CD4-positive, alpha-beta memory T cell (primary cell): Measurements from ENCODE around the gene ACTA2. TPM values are rescaled to one million over a fixed set of nuclear protein-coding genes. Genes with fewer than 3 reads are reported as not detected.

Experiments
- CTCF ChIA-PET: fragments of 350-600 bp; sonication (Branson Sonifier 250); formaldehyde crosslinking; loops from one replicate; lab custom pipeline; 2021; ENCODE audit warnings: inconsistent platforms; ENCODE audit not compliant: partially characterized antibody; lab: Charles Lee
- POLR2A ChIA-PET: fragments of 350-600 bp; sonication (Branson Sonifier 250); formaldehyde crosslinking; loops from one replicate; lab custom pipeline; 2021; ENCODE audit not compliant: partially characterized antibody; lab: Charles Lee
- DNase-seq, 5 donors: peaks; one replicate each; pipeline versions ENCODE4 v3.0.0 to v3.0.0-alpha.2; 2020 to 2022; ENCODE audit warnings: mixed read lengths in 1 of 5
- H3K27ac ChIP-seq: one replicate; pipeline ENCODE4 v1.7.0; 2013; ENCODE audit warnings: low read depth, low read length
- H3K27me3 ChIP-seq: 2 replicates; pipeline ENCODE4 v1.7.0; 2013; ENCODE audit warnings: mild to moderate bottlenecking, low read length, moderate library complexity; ENCODE audit not compliant: insufficient read depth
- H3K36me3 ChIP-seq: 2 replicates; pipeline ENCODE4 v1.7.0; 2013; ENCODE audit warnings: mild to moderate bottlenecking, low read length, moderate library complexity; ENCODE audit not compliant: insufficient read depth
- H3K4me1 ChIP-seq: 2 replicates; pipeline ENCODE4 v1.7.0; 2013; ENCODE audit warnings: mild to moderate bottlenecking, low read length, moderate library complexity; ENCODE audit not compliant: insufficient read depth
- H3K4me3 ChIP-seq, 2 donors: one replicate each; pipeline ENCODE4 v1.7.0; 2013; ENCODE audit warnings: low read length in 2 of 2, mild to moderate bottlenecking in 1 of 2
- H3K9me3 ChIP-seq, 2 donors: one replicate each; pipeline ENCODE4 v1.7.0; 2013; ENCODE audit warnings: low read length in 2 of 2, control low read depth in 1 of 2; ENCODE audit not compliant: control insufficient read depth in 1 of 2
- H3K27ac Mint-ChIP-seq, 7 donors: one replicate each; pipeline ENCODE4 v1.8.0; 2020 to 2021; ENCODE audit warnings: mixed read lengths in 7 of 7, mild to moderate bottlenecking in 6 of 7, inconsistent platforms in 3 of 7, moderate library complexity in 3 of 7
- H3K27me3 Mint-ChIP-seq, 2 donors: one replicate each; pipeline ENCODE4 v1.8.0; 2020 to 2021; ENCODE audit warnings: mixed read lengths in 2 of 2
- H3K36me3 Mint-ChIP-seq, 2 donors: one replicate each; pipeline ENCODE4 v1.8.0; 2020 to 2021; ENCODE audit warnings: mixed read lengths in 2 of 2, inconsistent platforms in 1 of 2, mild to moderate bottlenecking in 1 of 2
- H3K4me1 Mint-ChIP-seq, 4 donors: one replicate each; pipeline ENCODE4 v1.8.0; 2020 to 2021; ENCODE audit warnings: mixed read lengths in 4 of 4, mild to moderate bottlenecking in 1 of 4
- H3K4me3 Mint-ChIP-seq, 8 donors: one replicate each; pipeline ENCODE4 v1.8.0; 2020 to 2021; ENCODE audit warnings: mixed read lengths in 8 of 8, mild to moderate bottlenecking in 7 of 8, moderate library complexity in 6 of 8, inconsistent platforms in 3 of 8
- H3K9me3 Mint-ChIP-seq, 8 donors: one replicate each; pipeline ENCODE4 v1.8.0; 2020 to 2021; ENCODE audit warnings: mixed read lengths in 8 of 8, mild to moderate bottlenecking in 5 of 8, inconsistent platforms in 3 of 8, moderate library complexity in 1 of 8
- intact Hi-C: fragments of 100-400 bp; cut with micrococcal nuclease; formaldehyde crosslinking; loops from one replicate; pipeline ENCODE4 v1.15.1; 2023
- polyA plus RNA-seq, 2 donors: library from polyadenylated mRNA; unstranded; fragments of 300-500 nt; fragmentation: Illumina TruSeq; gene quantifications; one replicate each; pipeline ENCODE4 v1.2.3, GENCODE V29; 2021
- total RNA-seq, 2 experiments: library from RNA; stranded (reverse); gene quantifications; one replicate each; pipeline ENCODE4 v1.2.3, GENCODE V29; 2021

Gene ACTA2
- total and polyA plus RNA-seq, 4 experiments from 2014 or later = 9.1 to 13.2 (median 11.5) TPM

GRCh38 chr10:88896372-88896993, 56.1 kb downstream of the ACTA2 start:
- Mint-ChIP-seq H3K36me3 (peaks cover 4 to 10% of the 10 kb centered on the region in 2 donors), H3K4me1 (peaks cover 41 to 63% (median 54%) of the 10 kb centered on the region in 4 donors), H3K4me3 (peak overlapping the region in 3 of 8 donors; percentile 33 to 74 (median 58)), H3K9me3 (peaks cover 0 to 1% (median 0%) of the 10 kb centered on the region in 8 donors), H3K27me3 (no peaks in the 10 kb centered on the region), H3K27ac (peak overlapping the region in 5 of 7 donors; percentile 2 to 75 (median 48))
- H3K27ac ChIP-seq = no peak overlapping the region
- H3K9me3 ChIP-seq = no peaks in the 10 kb centered on the region
- H3K4me3 ChIP-seq = no peak overlapping the region
- peaks cover 69% of the 10 kb centered on the region for H3K4me1 ChIP-seq
- ChIA-PET POLR2A (interaction anchor here (1.0 to 1.1 kb wide), 2 partner anchors 16 to 17 kb away, joined by 3 to 6 read pairs; partner anchors contain the start of gene STAMBPL1), CTCF (interaction anchor here (0.6 to 1.3 kb wide), 4 partner anchors 11 to 91 kb away, joined by 3 to 5 read pairs (median 4); no protein-coding TSS in a partner anchor)
- H3K27me3 ChIP-seq = no peaks in the 10 kb centered on the region
- no peaks in the 10 kb centered on the region for H3K36me3 ChIP-seq
- DNase-seq = no peak
- intact Hi-C loops = loop anchor here (2.0 kb wide), 1 partner anchor 16 kb away; the partner anchor contains the start of gene STAMBPL1

GRCh38 chr10:88895250-88895649, 57.3 kb downstream of the ACTA2 start:
- no peak overlapping the region for H3K27ac ChIP-seq

DNA sequence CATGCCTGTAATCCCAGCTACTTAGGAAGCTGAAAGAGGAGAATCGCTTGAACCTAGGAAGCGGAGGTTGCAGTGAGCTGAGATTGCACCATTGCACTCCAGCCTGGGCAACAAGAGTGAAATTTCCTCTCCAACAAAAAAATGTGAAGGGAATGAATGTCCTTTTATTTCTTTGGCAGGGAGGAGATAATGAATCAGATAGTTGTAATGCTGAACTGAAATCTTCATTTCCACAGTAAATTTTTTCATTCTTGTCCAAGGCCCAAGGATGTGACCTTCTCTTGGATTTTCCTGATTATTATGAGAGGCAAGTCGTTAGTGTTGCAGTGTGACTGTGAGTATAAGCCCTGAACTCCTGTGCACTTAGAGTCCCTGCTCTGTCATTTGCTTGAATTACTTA, 59.0 kb downstream of the ACTA2 start:
- no peaks in the 10 kb centered on the region for H3K9me3 ChIP-seq
- H3K27ac ChIP-seq = no peak overlapping the region
- no peak overlapping the region for H3K4me3 ChIP-seq
- H3K27me3 ChIP-seq = no peaks in the 10 kb centered on the region
- intact Hi-C loops = no loop called here
- Mint-ChIP-seq H3K27me3 (no peaks in the 10 kb centered on the region), H3K9me3 (peaks cover 0 to 1% (median 0%) of the 10 kb centered on the region in 8 donors), H3K4me3 (no peak overlapping the region), H3K36me3 (peaks cover 0 to 3% of the 10 kb centered on the region in 2 donors), H3K27ac (peak overlapping the region in 2 of 7 donors; percentile 18 to 69), H3K4me1 (peaks cover 42 to 61% (median 51%) of the 10 kb centered on the region in 4 donors)
- H3K36me3 ChIP-seq = no peaks in the 10 kb centered on the region
- POLR2A ChIA-PET = no interaction called here
- peaks cover 59% of the 10 kb centered on the region for H3K4me1 ChIP-seq
- DNase-seq = no peak
- CTCF ChIA-PET = interaction anchor here (0.9 to 2.0 kb wide), 2 partner anchors 7 to 41 kb away, joined by 3 to 6 read pairs; no protein-coding TSS in a partner anchor

More at GRCh38 chr10:88895250-88895649, 57.3 kb downstream of the ACTA2 start:
- intact Hi-C loops = no loop called here
- Histone ChIP-seq H3K4me3 (no peak overlapping the region), H3K36me3 (no peaks in the 10 kb centered on the region), H3K27me3 (no peaks in the 10 kb centered on the region), H3K4me1 (peaks cover 57% of the 10 kb centered on the region), H3K9me3 (no peaks in the 10 kb centered on the region)
- H3K27ac Mint-ChIP-seq = peak overlapping the region in 1 of 7 donors; percentile 20
- peaks cover 42 to 58% (median 49%) of the 10 kb centered on the region in 4 donors for H3K4me1 Mint-ChIP-seq
- DNase-seq = no peak
- CTCF ChIA-PET = interaction anchor here (1.4 to 1.5 kb wide), 2 partner anchors 14 to 38 kb away, joined by 4 to 5 read pairs; no protein-coding TSS in a partner anchor
- peaks cover 0 to 1% (median 0%) of the 10 kb centered on the region in 8 donors for H3K9me3 Mint-ChIP-seq
- H3K27me3 Mint-ChIP-seq = no peaks in the 10 kb centered on the region
- H3K36me3 Mint-ChIP-seq = peaks cover 3 to 4% of the 10 kb centered on the region in 2 donors
- POLR2A ChIA-PET = interaction anchor here (0.7 to 1.0 kb wide), 2 partner anchors 14 to 15 kb away, joined by 3 read pairs; partner anchors contain the start of gene STAMBPL1
- no peak overlapping the region for H3K4me3 Mint-ChIP-seq

DNA sequence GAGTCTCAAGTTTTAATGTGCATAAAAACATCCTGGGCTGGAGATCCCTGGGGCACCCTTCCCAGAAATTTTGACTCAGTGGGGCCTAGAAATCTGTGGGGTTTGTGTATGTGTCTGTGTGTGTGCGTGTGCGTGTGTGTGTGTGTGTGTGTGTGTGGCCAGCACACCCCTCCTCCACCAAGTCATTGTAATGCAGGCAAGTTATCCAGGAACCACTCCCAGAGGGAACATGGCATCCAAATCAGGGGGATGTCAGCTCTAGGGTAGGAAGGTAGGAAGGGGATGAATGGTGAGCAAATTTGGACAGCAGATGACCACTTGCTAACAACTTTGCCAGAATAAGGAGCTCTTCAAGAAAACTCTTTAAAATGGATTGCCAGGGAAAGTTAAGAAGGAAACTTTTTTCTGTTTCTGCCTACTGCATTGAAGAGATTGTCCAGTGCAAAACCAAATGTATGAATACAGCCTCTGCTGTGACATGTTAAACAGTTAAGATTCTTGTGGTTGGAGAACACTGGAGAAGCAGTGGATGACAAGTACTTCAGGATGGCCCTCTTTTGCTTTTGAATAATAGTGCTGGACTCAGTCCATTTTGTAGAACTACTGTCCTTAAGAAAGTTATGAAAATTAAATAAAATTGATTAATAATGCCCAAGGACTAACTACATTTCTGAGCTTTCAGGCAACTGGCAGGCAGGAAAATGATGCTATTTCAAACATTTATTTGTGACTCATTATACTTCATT, 60.2 kb downstream of the ACTA2 start:
- Mint-ChIP-seq H3K27me3 (no peaks in the 10 kb centered on the region), H3K4me1 (peaks cover 45 to 58% (median 52%) of the 10 kb centered on the region in 4 donors), H3K4me3 (no peak overlapping the region), H3K27ac (peak overlapping the region in 1 of 7 donors; percentile 82), H3K9me3 (no peaks in the 10 kb centered on the region), H3K36me3 (peaks cover 0 to 3% of the 10 kb centered on the region in 2 donors)
- intact Hi-C loops = no loop called here
- ChIA-PET POLR2A (interaction anchor here (1.0 to 1.3 kb wide), 2 partner anchors 13 kb away, joined by 3 to 4 read pairs; partner anchors contain the start of gene STAMBPL1), CTCF (interaction anchor here (0.7 to 2.0 kb wide), 8 partner anchors 8 to 325 kb away, joined by 3 to 6 read pairs (median 4); partner anchors contain the start of gene STAMBPL1)
- DNase-seq = no peak
- no peaks in the 10 kb centered on the region for H3K36me3 ChIP-seq
- H3K27me3 ChIP-seq = no peaks in the 10 kb centered on the region
- H3K4me3 ChIP-seq = no peak overlapping the region
- H3K9me3 ChIP-seq = no peaks in the 10 kb centered on the region
- no peak overlapping the region for H3K27ac ChIP-seq
- peaks cover 61% of the 10 kb centered on the region for H3K4me1 ChIP-seq

DNA sequence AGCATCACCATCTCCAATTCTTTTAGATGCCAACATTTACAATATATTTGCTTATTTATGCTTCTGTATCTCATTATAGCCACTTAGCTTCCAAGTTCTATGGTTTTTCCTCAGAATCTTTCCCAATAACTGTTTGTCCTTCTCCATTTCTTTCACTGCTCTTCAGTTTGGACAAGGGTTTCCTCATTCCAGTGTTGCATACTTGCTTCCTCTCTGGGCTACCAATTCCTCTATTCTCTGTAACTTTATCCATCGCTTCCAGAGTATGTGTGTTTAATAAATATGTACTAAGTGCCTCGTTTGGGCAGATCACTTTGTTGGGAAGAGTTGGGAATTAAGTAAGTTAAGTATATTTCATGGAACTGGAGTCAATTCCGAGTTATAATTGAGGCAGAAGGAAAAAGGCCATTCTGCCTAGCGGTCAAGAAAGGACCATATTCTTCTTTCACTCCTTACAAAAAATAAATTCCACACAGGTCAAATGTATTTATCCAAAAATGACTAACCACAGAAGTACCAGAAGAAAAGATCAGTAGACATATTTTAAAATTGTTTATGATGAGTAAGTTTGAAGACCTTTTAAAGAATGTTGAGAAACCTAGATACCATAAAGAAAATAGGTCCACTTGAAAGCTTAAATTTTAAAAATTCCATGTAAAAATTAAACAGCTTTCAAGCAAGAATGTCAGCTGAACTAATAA, 61.7 kb downstream of the ACTA2 start:
- H3K27me3 Mint-ChIP-seq = no peaks in the 10 kb centered on the region
- Histone ChIP-seq H3K4me3 (no peak overlapping the region), H3K9me3 (no peaks in the 10 kb centered on the region), H3K27me3 (no peaks in the 10 kb centered on the region), H3K4me1 (peaks cover 62% of the 10 kb centered on the region), H3K27ac (no peak overlapping the region), H3K36me3 (no peaks in the 10 kb centered on the region)
- H3K27ac Mint-ChIP-seq = no peak overlapping the region
- H3K36me3 Mint-ChIP-seq = peaks cover 0 to 3% of the 10 kb centered on the region in 2 donors
- peaks cover 40 to 55% (median 47%) of the 10 kb centered on the region in 4 donors for H3K4me1 Mint-ChIP-seq
- CTCF ChIA-PET = interaction anchor here (1.2 to 2.3 kb wide), 3 partner anchors 10 to 55 kb away, joined by 3 to 8 read pairs (median 3); no protein-coding TSS in a partner anchor
- H3K4me3 Mint-ChIP-seq = no peak overlapping the region
- intact Hi-C loops = no loop called here
- no peak for DNase-seq
- POLR2A ChIA-PET = interaction anchor here (1.0 kb wide), 1 partner anchor 11 kb away, joined by 3 read pairs; the partner anchor contains the start of gene STAMBPL1
- no peaks in the 10 kb centered on the region for H3K9me3 Mint-ChIP-seq

GRCh38 chr10:88889559-88890337, 62.8 kb downstream of the ACTA2 start:
- DNase-seq = no peak
- peak overlapping the region in 1 of 8 donors; percentile 41 for H3K4me3 Mint-ChIP-seq
- peak overlapping the region in 1 of 7 donors; percentile 5 for H3K27ac Mint-ChIP-seq
- H3K9me3 ChIP-seq = no peaks in the 10 kb centered on the region
- H3K9me3 Mint-ChIP-seq = no peaks in the 10 kb centered on the region
- peaks cover 73% of the 10 kb centered on the region for H3K4me1 ChIP-seq
- peaks cover 0 to 2% of the 10 kb centered on the region in 2 donors for H3K36me3 Mint-ChIP-seq
- ChIA-PET CTCF (interaction anchor here (1.3 to 2.3 kb wide), 2 partner anchors 10 to 54 kb away, joined by 3 to 8 read pairs; no protein-coding TSS in a partner anchor), POLR2A (interaction anchor here (1.0 to 1.2 kb wide), 2 partner anchors 10 to 54 kb away, joined by 3 read pairs; partner anchors contain the start of gene STAMBPL1)
- intact Hi-C loops = no loop called here
- no peak overlapping the region for H3K27ac ChIP-seq
- no peak overlapping the region for H3K4me3 ChIP-seq
- peaks cover 45 to 59% (median 50%) of the 10 kb centered on the region in 4 donors for H3K4me1 Mint-ChIP-seq
- no peaks in the 10 kb centered on the region for H3K36me3 ChIP-seq
- H3K27me3 ChIP-seq = no peaks in the 10 kb centered on the region
- H3K27me3 Mint-ChIP-seq = no peaks in the 10 kb centered on the region
